Kidney capillary endothelial cell (primary cell): ENCODE data around the gene USF2.
"Not testable (repeated sequence)": the region's sequence is repeated elsewhere in the genome, so short reads cannot be mapped to it uniquely, and the experiment has no call there.

Experiments
- DNase-seq: peaks from one replicate; pipeline ENCODE4 v3.0.0-alpha.2; 2018; ENCODE audit warnings: low spot score

USF2 gene

GRCh38 chr19:35284153-35285094 is 15.7 kb downstream of the USF2 start:
- DNase-seq = no peak

- DNase-seq = no peak
Measured at GRCh38 chr19:35285095-35285449, 16.3 kb downstream of the USF2 start.

- DNase-seq = not testable (repeated sequence)
Measured at GRCh38 chr19:35285465-35285864, 16.7 kb downstream of the USF2 start.

- not testable (repeated sequence) for DNase-seq
Measured at GRCh38 chr19:35286101-35286500, 17.3 kb downstream of the USF2 start.

- no peak for DNase-seq
Measured at GRCh38 chr19:35287713-35288112, 19.0 kb downstream of the USF2 start.

GRCh38 chr19:35288331-35288730 is 19.6 kb downstream of the USF2 start:
- DNase-seq = no peak

GRCh38 chr19:35288906-35289305 is 20.1 kb downstream of the USF2 start:
- no peak for DNase-seq

GRCh38 chr19:35290381-35291127 is 21.8 kb downstream of the USF2 start:
- DNase-seq = no peak

GRCh38 chr19:35291259-35291658 is 22.5 kb downstream of the USF2 start:
- DNase-seq = no peak

- no peak for DNase-seq
Measured at GRCh38 chr19:35291916-35292315, 23.2 kb downstream of the USF2 start, which contains the start of gene MAG. Gene MAG, plus strand, starts transcription at chr19:35292161. Its CDS starts 3,248 bp downstream, at chr19:35295409.

GRCh38 chr19:35292421-35293362 is 23.9 kb downstream of the USF2 start:
- no peak for DNase-seq

- DNase-seq = no peak
Measured at GRCh38 chr19:35293363-35293739, 24.6 kb downstream of the USF2 start.

- no peak for DNase-seq
Measured at GRCh38 chr19:35293808-35294207, 25.0 kb downstream of the USF2 start.

GRCh38 chr19:35294328-35294727 is 25.6 kb downstream of the USF2 start:
- no peak for DNase-seq

GRCh38 chr19:35294859-35295791 is 26.4 kb downstream of the USF2 start:
- no peak for DNase-seq

GRCh38 chr19:35295792-35296462 is 27.2 kb downstream of the USF2 start:
- no peak for DNase-seq

- no peak for DNase-seq
Measured at GRCh38 chr19:35296644-35297514, 28.1 kb downstream of the USF2 start.

- no peak for DNase-seq
Measured at GRCh38 chr19:35297515-35297848, 28.7 kb downstream of the USF2 start.

GRCh38 chr19:35297922-35298321 is 29.2 kb downstream of the USF2 start:
- no peak for DNase-seq
